ENCODE measurements around the gene FAM53A.

The FAM53A gene

DNA sequence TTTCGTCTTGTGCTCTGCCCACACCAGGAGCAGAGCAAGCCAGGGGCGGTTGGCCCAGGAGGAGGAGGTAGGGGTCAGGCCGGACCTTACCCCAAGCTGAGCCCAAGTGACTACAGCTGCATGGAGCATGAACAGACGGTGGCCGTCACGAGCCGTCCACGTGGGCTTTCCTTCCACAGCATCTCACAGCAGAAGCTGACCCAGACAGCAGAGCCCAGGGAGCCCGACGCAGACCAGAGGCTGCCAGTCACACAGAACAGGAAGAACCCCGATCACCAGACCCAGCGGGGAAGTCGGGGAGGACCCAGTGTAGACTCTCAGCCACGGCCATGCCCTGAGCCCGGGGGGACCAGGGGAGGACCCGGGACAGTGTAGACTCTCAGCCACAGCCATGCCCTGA is 58.0 kb downstream of the FAM53A start:
- FAIRE-seq (no peak), DNase-seq (ENCODE audit: insufficient read length, low spot score) (no peak)

DNA sequence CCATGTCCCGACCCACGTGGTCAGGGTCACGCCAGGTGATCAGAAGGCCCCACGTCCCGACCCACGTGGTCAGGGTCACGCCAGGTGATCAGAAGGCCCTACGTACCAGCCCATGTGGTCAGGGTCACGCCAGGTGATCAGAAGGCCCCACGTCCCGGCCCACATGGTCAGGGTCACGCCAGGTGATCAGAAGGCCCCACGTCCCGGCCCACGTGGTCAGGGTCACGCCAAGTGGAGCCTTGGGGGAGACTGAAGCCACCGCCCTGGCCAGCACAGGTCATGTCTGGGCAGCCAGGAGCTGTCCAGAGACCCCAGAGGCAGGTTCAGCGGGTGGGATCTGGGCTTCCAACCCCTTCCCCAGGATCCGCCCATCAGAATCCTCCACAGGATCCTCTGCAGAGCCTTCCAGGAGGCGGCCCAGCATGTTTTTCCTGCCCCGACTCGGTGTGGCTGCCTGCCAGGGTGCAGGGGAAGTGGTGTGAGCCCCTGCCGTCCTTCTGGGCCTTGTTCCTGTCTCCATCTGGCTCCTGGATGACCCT is 58.4 kb downstream of the FAM53A start:
- no peak for FAIRE-seq
- no peak for DNase-seq (ENCODE audit: insufficient read length, low spot score)

- FAIRE-seq, result no peak
Observed at GRCh38 chr4:1624519-1624910, 59.6 kb downstream of the FAM53A start.

DNA sequence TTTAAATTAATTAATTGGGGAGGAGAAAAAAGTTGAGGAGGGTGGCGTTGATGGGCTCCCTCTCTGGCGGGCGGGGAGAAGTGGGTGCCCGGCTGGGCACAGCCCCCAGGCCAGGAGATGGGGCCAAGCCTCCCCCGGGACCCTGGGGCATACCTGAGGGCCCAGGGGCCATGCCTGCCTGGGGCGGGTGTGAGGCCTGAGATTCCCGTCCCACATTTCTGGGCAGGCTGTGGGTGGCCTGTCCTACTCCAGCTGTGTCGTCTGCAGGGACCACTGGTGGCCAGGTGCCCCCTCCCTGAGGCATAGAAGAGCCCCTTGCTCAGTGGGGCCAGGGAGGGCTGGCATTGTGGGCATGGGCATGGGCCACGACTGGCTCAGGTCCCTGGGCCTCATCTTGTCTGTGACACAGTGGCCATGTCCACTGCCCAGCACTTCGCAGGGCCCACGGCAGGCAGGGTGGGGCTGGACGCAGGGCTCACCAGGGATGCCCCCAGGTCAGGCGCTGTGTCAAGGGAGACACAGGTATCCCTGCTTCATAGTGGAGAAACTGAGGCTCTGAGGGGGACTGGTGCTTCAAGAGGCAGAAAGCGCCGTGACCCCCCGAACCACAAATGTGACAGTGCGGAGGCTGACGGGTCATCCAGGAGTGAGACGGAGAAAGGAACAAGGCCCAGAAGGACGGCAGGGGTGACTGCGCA is 60.1 kb downstream of the FAM53A start:
- DNase-seq (ENCODE audit: insufficient read length, low spot score) (no peak), FAIRE-seq (no peak)

More at GRCh38 chr4:1624519-1624910, 59.6 kb downstream of the FAM53A start:
- DNase-seq (ENCODE audit: insufficient read length, low spot score), result no peak

- no peak for FAIRE-seq
- DNase-seq (ENCODE audit: insufficient read length, low spot score), result no peak
Observed at GRCh38 chr4:1623400-1623799, 60.7 kb downstream of the FAM53A start.

DNA sequence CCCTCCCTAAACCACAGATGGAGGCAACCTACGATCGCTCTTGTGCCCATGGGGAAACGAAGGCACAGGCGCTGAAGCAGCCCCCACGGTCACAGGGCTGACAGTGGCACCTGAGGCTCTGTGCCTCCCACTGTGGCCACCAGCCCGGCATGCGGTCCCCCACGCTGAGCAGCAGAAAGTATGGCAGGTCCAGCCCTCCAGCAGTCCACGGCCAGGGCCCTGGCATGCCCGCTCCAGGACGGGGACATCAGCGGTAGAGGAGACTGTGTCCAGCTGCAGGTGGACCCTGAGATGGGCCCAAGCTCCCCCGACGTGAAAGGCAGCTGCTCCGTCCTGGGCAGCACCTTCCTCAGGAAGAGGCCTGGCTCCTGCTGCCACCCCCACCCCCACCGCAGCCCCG is 61.2 kb downstream of the FAM53A start:
- no peak for FAIRE-seq

GRCh38 chr4:1622238-1622637 is 61.9 kb downstream of the FAM53A start:
- FAIRE-seq, result no peak
- no peak for DNase-seq (ENCODE audit: insufficient read length, low spot score)

More for the DNA sequence above, 61.2 kb downstream of the FAM53A start:
- no peak for DNase-seq (ENCODE audit: insufficient read length, low spot score)

GRCh38 chr4:1621526-1621925 is 62.6 kb downstream of the FAM53A start:
- DNase-seq (ENCODE audit: insufficient read length, low spot score) (no peak), FAIRE-seq (no peak)

GRCh38 chr4:1619151-1619672 is 64.9 kb downstream of the FAM53A start:
- FAIRE-seq, result no peak

GRCh38 chr4:1618438-1618837 is 65.7 kb downstream of the FAM53A start:
- no peak for DNase-seq (ENCODE audit: insufficient read length, low spot score)
- no peak for FAIRE-seq

More at GRCh38 chr4:1619151-1619672, 64.9 kb downstream of the FAM53A start:
- no peak for DNase-seq (ENCODE audit: insufficient read length, low spot score)

GRCh38 chr4:1616557-1616930 is 67.6 kb downstream of the FAM53A start:
- no peak for DNase-seq (ENCODE audit: insufficient read length, low spot score)
- no peak for FAIRE-seq

DNA sequence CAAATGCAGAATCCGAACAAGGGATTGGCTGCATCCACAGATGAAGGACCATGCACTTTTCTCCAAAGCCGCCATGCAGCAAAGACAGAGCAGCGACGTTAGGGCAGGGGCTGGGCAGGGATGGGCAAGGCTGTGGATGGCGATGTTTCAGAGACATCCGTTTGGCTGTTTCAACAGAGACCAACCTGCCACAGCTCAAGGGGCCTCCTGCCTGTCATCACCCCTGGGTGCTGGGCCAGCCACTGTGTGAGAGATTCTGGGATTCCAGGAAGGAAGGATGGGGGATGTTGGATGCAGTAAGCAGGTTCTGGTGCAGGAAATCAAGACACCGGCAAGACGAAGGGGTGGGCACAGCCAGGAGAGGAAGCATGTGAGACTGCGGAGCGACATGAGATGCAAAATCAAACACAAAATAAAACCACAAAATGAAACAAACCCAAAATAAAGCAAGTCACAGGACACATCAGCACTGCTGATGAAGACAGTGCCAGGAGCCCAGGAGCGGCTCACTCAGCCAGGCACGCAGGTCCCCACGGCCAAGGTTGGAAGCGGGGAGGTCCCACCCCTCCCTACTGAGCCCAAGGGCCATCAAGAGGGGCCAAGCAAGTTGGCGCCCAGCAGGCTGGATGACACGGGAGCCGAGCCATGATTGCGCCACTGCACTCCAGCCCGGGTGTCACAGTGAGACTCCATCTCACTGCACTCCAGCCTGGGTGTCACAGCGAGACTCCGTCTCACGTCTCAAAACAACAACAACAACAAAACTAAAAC is 68.1 kb downstream of the FAM53A start:
- DNase-seq (ENCODE audit: insufficient read length, low spot score) (no peak), FAIRE-seq (no peak)

GRCh38 chr4:1614854-1615595 is 69.1 kb downstream of the FAM53A start:
- FAIRE-seq (no peak), DNase-seq (ENCODE audit: insufficient read length, low spot score) (no peak)

- no peak for FAIRE-seq
- DNase-seq (ENCODE audit: insufficient read length, low spot score), result no peak
Observed at GRCh38 chr4:1614502-1614853, 69.6 kb downstream of the FAM53A start.

DNA sequence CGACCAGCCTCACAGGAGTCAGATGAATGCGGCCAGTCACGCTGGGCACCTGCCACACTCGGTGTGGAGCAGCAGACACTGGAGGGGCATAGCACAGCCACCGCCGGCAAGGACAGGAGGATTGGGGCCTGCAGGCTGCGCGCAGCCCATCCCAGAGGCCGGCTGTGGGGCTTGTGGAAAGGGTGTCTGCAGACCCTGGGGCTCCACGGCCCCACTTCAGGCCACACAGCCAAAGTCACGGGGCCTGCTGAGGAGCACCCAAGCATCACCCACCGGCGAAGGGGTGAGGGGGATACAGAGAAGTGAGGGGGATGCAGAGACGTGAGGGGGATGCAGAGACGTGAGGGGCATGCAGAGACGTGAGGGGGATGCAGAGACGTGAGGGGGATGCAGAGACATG is 70.1 kb downstream of the FAM53A start:
- DNase-seq (ENCODE audit: insufficient read length, low spot score) (no peak), FAIRE-seq (no peak)

DNA sequence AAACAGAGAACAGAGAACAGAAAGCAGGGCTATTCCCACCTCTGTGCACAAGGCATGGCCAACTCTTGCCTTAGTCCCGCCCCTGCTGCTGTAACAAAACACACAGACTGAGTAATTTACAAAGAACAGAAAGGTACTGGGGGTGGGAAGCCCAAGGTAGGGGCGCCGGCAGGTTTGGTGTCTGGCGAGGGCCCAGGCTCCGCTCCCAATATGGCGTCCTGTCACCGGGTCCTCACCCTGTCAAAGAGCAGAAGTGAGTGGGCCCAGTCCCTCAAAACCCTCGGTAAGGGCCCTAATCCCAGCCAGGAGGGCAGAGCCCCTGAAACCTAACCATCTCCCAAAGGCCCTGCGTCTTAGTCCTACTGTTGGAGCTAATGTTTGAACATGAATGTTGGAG is 71.0 kb downstream of the FAM53A start:
- no peak for FAIRE-seq
- no peak for DNase-seq (ENCODE audit: insufficient read length, low spot score)

GRCh38 chr4:1612278-1613098 is 71.6 kb downstream of the FAM53A start:
- FAIRE-seq (no peak), DNase-seq (ENCODE audit: insufficient read length, low spot score) (no peak)

DNA sequence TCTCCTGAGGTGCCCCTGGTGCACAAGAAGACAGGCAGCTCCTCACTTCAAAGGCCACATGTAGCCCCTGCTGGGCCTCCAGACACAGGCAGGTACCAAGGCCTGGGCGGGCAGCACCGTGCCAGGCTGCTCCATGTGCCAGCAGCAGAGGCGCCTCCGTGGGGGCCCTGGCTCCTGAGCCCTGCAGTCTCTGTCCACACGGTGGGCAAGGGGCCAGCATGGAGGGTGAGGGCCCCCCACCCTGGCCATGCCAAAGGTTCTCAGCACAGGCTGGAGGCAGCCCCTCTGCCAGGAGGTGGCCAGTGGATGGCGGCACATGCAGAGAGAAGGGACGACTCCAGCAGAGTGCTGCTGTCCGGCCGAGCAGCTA is 72.6 kb downstream of the FAM53A start:
- no peak for FAIRE-seq
- DNase-seq (ENCODE audit: insufficient read length, low spot score), result no peak

- DNase-seq (ENCODE audit: insufficient read length, low spot score) (no peak), FAIRE-seq (no peak)
Observed at GRCh38 chr4:1610791-1611500, 73.2 kb downstream of the FAM53A start.

Measured in GM19239 (cell line).